Measurements from ENCODE around the gene MRGPRD.
"Not testable (repeated sequence)": the region's sequence is repeated elsewhere in the genome, so short reads cannot be mapped to it uniquely, and the experiment has no call there.

Gene MRGPRD

GRCh38 chr11:69003301-69003865 is 22.6 kb upstream of the MRGPRD start:
- Histone ChIP-seq H3K9me3 (ENCODE audit: control insufficient read depth, low read length) (no peaks in the 10 kb centered on the region), H3K27me3 (ENCODE audit: control insufficient read depth, insufficient read depth, low read length) (no peaks in the 10 kb centered on the region), H3K4me3 (ENCODE audit: low read length) (no peak overlapping the region), H3K4me1 (ENCODE audit: control insufficient read depth, insufficient read depth, low read length) (peaks cover 18% of the 10 kb centered on the region), H3K9ac (ENCODE audit: low read length) (no peak overlapping the region), H3K36me3 (ENCODE audit: control insufficient read depth, insufficient read depth, low read length) (no peaks in the 10 kb centered on the region)

GRCh38 chr11:69002570-69003231 is 21.9 kb upstream of the MRGPRD start:
- no peaks in the 10 kb centered on the region for H3K36me3 ChIP-seq (ENCODE audit: control insufficient read depth, insufficient read depth, low read length)
- H3K9ac ChIP-seq (ENCODE audit: low read length), result no peak overlapping the region
- H3K9me3 ChIP-seq (ENCODE audit: control insufficient read depth, low read length), result no peaks in the 10 kb centered on the region
- H3K4me1 ChIP-seq (ENCODE audit: control insufficient read depth, insufficient read depth, low read length), result peaks cover 11% of the 10 kb centered on the region
- H3K4me3 ChIP-seq (ENCODE audit: low read length), result no peak overlapping the region
- H3K27me3 ChIP-seq (ENCODE audit: control insufficient read depth, insufficient read depth, low read length), result no peaks in the 10 kb centered on the region

GRCh38 chr11:69002110-69002569 is 21.4 kb upstream of the MRGPRD start:
- Histone ChIP-seq H3K9me3 (ENCODE audit: control insufficient read depth, low read length) (no peaks in the 10 kb centered on the region), H3K4me3 (ENCODE audit: low read length) (no peak overlapping the region), H3K4me1 (ENCODE audit: control insufficient read depth, insufficient read depth, low read length) (peaks cover 6% of the 10 kb centered on the region), H3K27me3 (ENCODE audit: control insufficient read depth, insufficient read depth, low read length) (no peaks in the 10 kb centered on the region), H3K9ac (ENCODE audit: low read length) (no peak overlapping the region), H3K36me3 (ENCODE audit: control insufficient read depth, insufficient read depth, low read length) (no peaks in the 10 kb centered on the region)

- H3K4me1 ChIP-seq (ENCODE audit: control insufficient read depth, insufficient read depth, low read length), result peaks cover 5% of the 10 kb centered on the region
- H3K9ac ChIP-seq (ENCODE audit: low read length), result no peak overlapping the region
- H3K36me3 ChIP-seq (ENCODE audit: control insufficient read depth, insufficient read depth, low read length), result no peaks in the 10 kb centered on the region
- no peaks in the 10 kb centered on the region for H3K27me3 ChIP-seq (ENCODE audit: control insufficient read depth, insufficient read depth, low read length)
- no peak overlapping the region for H3K4me3 ChIP-seq (ENCODE audit: low read length)
- H3K9me3 ChIP-seq (ENCODE audit: control insufficient read depth, low read length), result no peaks in the 10 kb centered on the region
Measured at GRCh38 chr11:69001243-69002081, 20.7 kb upstream of the MRGPRD start.

- H3K4me3 ChIP-seq (ENCODE audit: low read length), result no peak overlapping the region
- H3K36me3 ChIP-seq (ENCODE audit: control insufficient read depth, insufficient read depth, low read length), result no peaks in the 10 kb centered on the region
- H3K9me3 ChIP-seq (ENCODE audit: control insufficient read depth, low read length), result no peaks in the 10 kb centered on the region
- no peak overlapping the region for H3K9ac ChIP-seq (ENCODE audit: low read length)
- H3K4me1 ChIP-seq (ENCODE audit: control insufficient read depth, insufficient read depth, low read length), result peaks cover 5% of the 10 kb centered on the region
- no peaks in the 10 kb centered on the region for H3K27me3 ChIP-seq (ENCODE audit: control insufficient read depth, insufficient read depth, low read length)
Measured at GRCh38 chr11:69000831-69001242, 20.1 kb upstream of the MRGPRD start.

- Histone ChIP-seq H3K27me3 (ENCODE audit: control insufficient read depth, insufficient read depth, low read length) (no peaks in the 10 kb centered on the region), H3K9ac (ENCODE audit: low read length) (no peak overlapping the region), H3K4me1 (ENCODE audit: control insufficient read depth, insufficient read depth, low read length) (peaks cover 5% of the 10 kb centered on the region)
Measured at GRCh38 chr11:69000391-69000790, 19.6 kb upstream of the MRGPRD start.

GRCh38 chr11:68999748-69000355 is 19.1 kb upstream of the MRGPRD start:
- not testable (repeated sequence) for H3K27me3 ChIP-seq (ENCODE audit: control insufficient read depth, insufficient read depth, low read length); H3K9ac ChIP-seq (ENCODE audit: low read length); H3K4me1 ChIP-seq (ENCODE audit: control insufficient read depth, insufficient read depth, low read length); H3K36me3 ChIP-seq (ENCODE audit: control insufficient read depth, insufficient read depth, low read length); H3K4me3 ChIP-seq (ENCODE audit: low read length); H3K9me3 ChIP-seq (ENCODE audit: control insufficient read depth, low read length)

More at GRCh38 chr11:69000391-69000790, 19.6 kb upstream of the MRGPRD start:
- no peak overlapping the region for H3K4me3 ChIP-seq (ENCODE audit: low read length)
- no peaks in the 10 kb centered on the region for H3K9me3 ChIP-seq (ENCODE audit: control insufficient read depth, low read length)
- H3K36me3 ChIP-seq (ENCODE audit: control insufficient read depth, insufficient read depth, low read length), result no peaks in the 10 kb centered on the region

GRCh38 chr11:68999093-68999747 is 18.4 kb upstream of the MRGPRD start:
- Histone ChIP-seq H3K9ac (ENCODE audit: low read length) (no peak overlapping the region), H3K27me3 (ENCODE audit: control insufficient read depth, insufficient read depth, low read length) (no peaks in the 10 kb centered on the region), H3K4me3 (ENCODE audit: low read length) (no peak overlapping the region), H3K36me3 (ENCODE audit: control insufficient read depth, insufficient read depth, low read length) (no peaks in the 10 kb centered on the region), H3K9me3 (ENCODE audit: control insufficient read depth, low read length) (no peaks in the 10 kb centered on the region), H3K4me1 (ENCODE audit: control insufficient read depth, insufficient read depth, low read length) (peaks cover 5% of the 10 kb centered on the region)

- no peak overlapping the region for H3K4me3 ChIP-seq (ENCODE audit: low read length)
- no peak overlapping the region for H3K9ac ChIP-seq (ENCODE audit: low read length)
- no peaks in the 10 kb centered on the region for H3K36me3 ChIP-seq (ENCODE audit: control insufficient read depth, insufficient read depth, low read length)
- H3K27me3 ChIP-seq (ENCODE audit: control insufficient read depth, insufficient read depth, low read length), result no peaks in the 10 kb centered on the region
- no peaks in the 10 kb centered on the region for H3K9me3 ChIP-seq (ENCODE audit: control insufficient read depth, low read length)
- peaks cover 5% of the 10 kb centered on the region for H3K4me1 ChIP-seq (ENCODE audit: control insufficient read depth, insufficient read depth, low read length)
Measured at GRCh38 chr11:68998390-68998911, 17.7 kb upstream of the MRGPRD start.

GRCh38 chr11:68997995-68998348 is 17.2 kb upstream of the MRGPRD start:
- no peak overlapping the region for H3K9ac ChIP-seq (ENCODE audit: low read length)
- H3K4me1 ChIP-seq (ENCODE audit: control insufficient read depth, insufficient read depth, low read length), result peaks cover 5% of the 10 kb centered on the region
- H3K36me3 ChIP-seq (ENCODE audit: control insufficient read depth, insufficient read depth, low read length), result no peaks in the 10 kb centered on the region
- H3K4me3 ChIP-seq (ENCODE audit: low read length), result no peak overlapping the region
- no peaks in the 10 kb centered on the region for H3K9me3 ChIP-seq (ENCODE audit: control insufficient read depth, low read length)
- H3K27me3 ChIP-seq (ENCODE audit: control insufficient read depth, insufficient read depth, low read length), result no peaks in the 10 kb centered on the region

- Histone ChIP-seq H3K4me3 (ENCODE audit: low read length) (no peak overlapping the region), H3K36me3 (ENCODE audit: control insufficient read depth, insufficient read depth, low read length) (no peaks in the 10 kb centered on the region), H3K4me1 (ENCODE audit: control insufficient read depth, insufficient read depth, low read length) (peaks cover 5% of the 10 kb centered on the region), H3K9ac (ENCODE audit: low read length) (no peak overlapping the region), H3K27me3 (ENCODE audit: control insufficient read depth, insufficient read depth, low read length) (peaks cover 5% of the 10 kb centered on the region), H3K9me3 (ENCODE audit: control insufficient read depth, low read length) (no peaks in the 10 kb centered on the region)
Measured at GRCh38 chr11:68997124-68997994, 16.6 kb upstream of the MRGPRD start.
